Gastroesophageal sphincter (tissue), 4 donors: ENCODE measurements around the gene ANKRD52. TPM values are rescaled to one million over a fixed set of nuclear protein-coding genes. Genes with fewer than 3 reads are reported as not detected.
"Not testable (repeated sequence)": the region's sequence is repeated elsewhere in the genome, so short reads cannot be mapped to it uniquely, and the experiment has no call there.

Experiments
- ATAC-seq: fragments of 150-250 bp; one replicate; pipeline ENCODE4 v1.9.1; 2016; ENCODE audit warnings: mild to moderate bottlenecking, moderate library complexity
- H3K27ac ChIP-seq, 4 donors: fragments of 200-600 bp; sonication (generic) in 3 of 4; 1 replicate in 3 of 4; 2 replicates in 1 of 4; pipeline ENCODE4 v1.5.1; 2016 to 2019
- H3K27me3 ChIP-seq: fragments of 200-600 bp; sonication (generic); one replicate; pipeline ENCODE4 v1.5.1; 2019
- H3K36me3 ChIP-seq, 2 donors: fragments of 200-600 bp; sonication (generic); one replicate each; pipeline ENCODE4 v1.5.1; 2019; ENCODE audit warnings: control low read depth in 1 of 2
- H3K4me1 ChIP-seq, 3 donors: fragments of 200-600 bp; sonication (generic); 1 replicate in 2 of 3; 2 replicates in 1 of 3; pipeline ENCODE4 v1.5.1; 2016 to 2019; ENCODE audit warnings: control low read depth in 2 of 3
- H3K4me3 ChIP-seq, 2 donors: fragments of 200-600 bp; sonication (generic); one replicate each; pipeline ENCODE4 v1.5.1; 2019; ENCODE audit warnings: mild to moderate bottlenecking in 1 of 2, moderate library complexity in 1 of 2
- H3K9me3 ChIP-seq, 3 donors: fragments of 200-600 bp; sonication (generic); one replicate each; pipeline ENCODE4 v1.5.1; 2017 to 2019; ENCODE audit warnings: control low read depth in 2 of 3
- EP300 ChIP-seq: sonication (generic); formaldehyde crosslinking; IDR thresholded peaks from one replicate; pipeline ENCODE4 v1.6.1; 2017; ENCODE audit warnings: antibody characterized with exemption, mild to moderate bottlenecking
- POLR2A ChIP-seq, 2 donors: fragments of 450-650 bp; IDR thresholded peaks; one replicate each; pipeline ENCODE4 v1.6.1; 2017; ENCODE audit warnings: antibody characterized with exemption in 2 of 2, mild to moderate bottlenecking in 2 of 2, moderate library complexity in 1 of 2
- POLR2AphosphoS5 ChIP-seq: sonication (generic); formaldehyde crosslinking; IDR thresholded peaks from one replicate; pipeline ENCODE4 v1.6.1; 2017; ENCODE audit warnings: antibody characterized with exemption
- WGBS, 2 donors: methylation state at CpG; one replicate each; pipeline ENCODE4 v1.1.5; 2018; ENCODE audit warnings: low coverage in 1 of 2; 5-methylcytosine and 5-hydroxymethylcytosine counted together
- total RNA-seq, 4 donors: library from RNA; depleted of rRNA; stranded (reverse); fragments of >200 nt; gene quantifications; one replicate each; pipeline ENCODE4 v1.1.0, GENCODE V29; 2016
- TF ChIP-seq, protein P1 (sequence below), 4 experiments: fragments of 200-600 bp in 2 of 4; fragments of 450-650 bp in 2 of 4; sonication (generic) in 1 of 4; IDR thresholded peaks; one replicate each; pipeline ENCODE4 v1.5.1; 2017 to 2019; ENCODE audit warnings: antibody characterized with exemption in 4 of 4, mild to moderate bottlenecking in 2 of 4, moderate library complexity in 2 of 4

ANKRD52 gene
- total RNA-seq, 4 donors from 2014 or later, result 12.9 to 37.8 (median 15.6) TPM

- Histone ChIP-seq H3K4me1 (peaks cover 2 to 40% (median 8%) of the 10 kb centered on the region in 3 donors), H3K27ac (peak within 1 kb of the TSS; percentile 62 to 97 (median 93)), H3K4me3 (peak within 1 kb of the TSS; percentile 38 to 60), H3K36me3 (peaks cover 0 to 31% of the 10 kb centered on the region in 2 donors), H3K9me3 (no peaks in the 10 kb centered on the region), H3K27me3 (no peaks in the 10 kb centered on the region)
- peak; percentile 96 for ATAC-seq
- TF ChIP-seq, protein P1, sequence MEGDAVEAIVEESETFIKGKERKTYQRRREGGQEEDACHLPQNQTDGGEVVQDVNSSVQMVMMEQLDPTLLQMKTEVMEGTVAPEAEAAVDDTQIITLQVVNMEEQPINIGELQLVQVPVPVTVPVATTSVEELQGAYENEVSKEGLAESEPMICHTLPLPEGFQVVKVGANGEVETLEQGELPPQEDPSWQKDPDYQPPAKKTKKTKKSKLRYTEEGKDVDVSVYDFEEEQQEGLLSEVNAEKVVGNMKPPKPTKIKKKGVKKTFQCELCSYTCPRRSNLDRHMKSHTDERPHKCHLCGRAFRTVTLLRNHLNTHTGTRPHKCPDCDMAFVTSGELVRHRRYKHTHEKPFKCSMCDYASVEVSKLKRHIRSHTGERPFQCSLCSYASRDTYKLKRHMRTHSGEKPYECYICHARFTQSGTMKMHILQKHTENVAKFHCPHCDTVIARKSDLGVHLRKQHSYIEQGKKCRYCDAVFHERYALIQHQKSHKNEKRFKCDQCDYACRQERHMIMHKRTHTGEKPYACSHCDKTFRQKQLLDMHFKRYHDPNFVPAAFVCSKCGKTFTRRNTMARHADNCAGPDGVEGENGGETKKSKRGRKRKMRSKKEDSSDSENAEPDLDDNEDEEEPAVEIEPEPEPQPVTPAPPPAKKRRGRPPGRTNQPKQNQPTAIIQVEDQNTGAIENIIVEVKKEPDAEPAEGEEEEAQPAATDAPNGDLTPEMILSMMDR (IDR thresholded peaks at IDR 0.05), result peak; percentile 61 to 80 (median 76)
- TF ChIP-seq POLR2A (IDR thresholded peaks at IDR 0.05), result peak; percentile 88 to 92
- peak; percentile 93 for TF ChIP-seq POLR2AphosphoS5
- TF ChIP-seq EP300, result no peak
- 0 to 6% methylated on average over 6 to 8 of the region's 68 CpGs for WGBS, 2 donors
Observed at GRCh38 chr12:56266693-56267442, 8.7 kb upstream of the ANKRD52 start, which contains the start of gene COQ10A. COQ10A (plus strand) TSS chr12:56266942; CDS start chr12:56267119, 177 bp downstream.

DNA sequence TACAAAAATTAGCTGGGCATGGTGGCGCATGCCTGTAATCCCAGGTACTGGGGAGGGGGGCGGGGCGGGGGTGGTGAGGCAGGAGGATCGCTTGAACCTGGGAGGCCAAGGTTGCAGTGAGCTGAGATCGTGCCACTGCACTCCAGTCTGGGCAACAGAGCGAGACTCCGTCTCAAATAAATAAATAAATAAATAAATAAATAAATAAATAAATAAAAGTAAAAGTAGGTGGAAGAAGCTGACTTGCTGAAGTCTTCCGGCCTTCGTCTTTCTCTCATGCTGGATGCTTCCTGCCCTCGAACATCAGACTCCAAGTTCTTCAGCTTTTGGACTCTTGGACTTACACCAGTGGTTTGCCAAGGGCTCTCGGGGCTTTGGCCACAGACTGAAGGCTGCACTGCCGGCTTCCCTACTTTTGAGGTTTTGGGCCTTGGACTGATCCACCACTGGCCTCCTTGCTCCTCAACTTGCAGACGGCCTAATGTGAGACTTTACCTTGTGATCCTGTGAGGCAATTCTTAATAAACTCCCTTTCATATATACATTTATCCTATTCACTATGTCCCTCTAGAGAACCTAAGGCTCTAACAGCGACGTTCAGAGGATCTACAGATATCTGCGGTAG lies 8.0 kb upstream of the ANKRD52 start:
- not testable (repeated sequence) for ATAC-seq
- 30 to 36% methylated on average over 9 to 11 of the region's 16 CpGs for WGBS, 2 donors
- peak overlapping the region; percentile 62 to 97 (median 93) for H3K27ac ChIP-seq

GRCh38 chr12:56262955-56263354 lies 4.8 kb upstream of the ANKRD52 start:
- not testable (repeated sequence) for H3K27ac ChIP-seq, H3K27me3 ChIP-seq, H3K9me3 ChIP-seq, ATAC-seq, H3K4me3 ChIP-seq, H3K36me3 ChIP-seq
- peaks cover 2 to 28% (median 14%) of the 10 kb centered on the region in 3 donors for H3K4me1 ChIP-seq
- WGBS, 2 donors, result 77 to 100% methylated on average over 2 to 7 of the region's 7 CpGs

More for the DNA sequence above, 8.0 kb upstream of the ANKRD52 start:
- Histone ChIP-seq H3K36me3 (peaks cover 0 to 24% of the 10 kb centered on the region in 2 donors), H3K4me1 (peaks cover 2 to 33% (median 8%) of the 10 kb centered on the region in 3 donors), H3K4me3 (peak overlapping the region; percentile 38 to 60)
- not testable (repeated sequence) for H3K9me3 ChIP-seq, H3K27me3 ChIP-seq

DNA sequence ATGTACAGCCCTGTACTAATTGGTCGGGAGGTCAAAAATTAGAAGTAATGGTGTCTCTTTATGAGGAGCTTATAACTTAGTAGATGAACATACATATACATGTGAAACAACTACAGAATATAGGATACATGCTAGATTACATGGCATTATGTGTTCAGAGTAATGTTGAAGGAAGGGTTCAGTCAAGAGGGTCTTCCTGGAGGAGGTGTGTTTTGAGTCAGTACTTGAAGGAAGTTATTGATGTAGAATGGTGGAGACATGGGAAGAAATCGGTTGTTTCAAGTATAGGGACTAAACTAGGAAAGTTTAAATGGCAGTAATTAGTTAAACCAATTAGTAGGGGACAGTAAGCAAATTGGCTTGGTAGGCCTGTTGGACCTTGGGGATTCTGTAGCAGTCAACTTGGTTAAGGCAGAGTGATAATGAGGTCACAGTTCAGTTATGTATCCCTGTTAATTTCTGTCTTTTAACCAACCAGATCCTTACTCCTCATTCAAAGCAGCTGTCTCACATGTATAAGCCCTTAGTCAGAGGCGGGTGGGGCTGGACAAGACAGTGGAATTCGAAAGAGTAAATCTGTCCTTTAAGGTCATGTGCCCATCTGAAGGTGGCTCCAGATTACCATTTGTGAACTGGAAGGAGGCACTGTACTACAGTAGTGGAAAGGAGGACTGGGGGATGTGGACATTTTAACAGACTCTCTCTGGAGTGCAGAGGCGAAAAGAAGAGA lies 3.5 kb upstream of the ANKRD52 start:
- Histone ChIP-seq H3K27ac (no peak overlapping the region), H3K27me3 (no peaks in the 10 kb centered on the region), H3K4me1 (peaks cover 6 to 31% (median 19%) of the 10 kb centered on the region in 3 donors), H3K36me3 (peaks cover 0 to 4% of the 10 kb centered on the region in 2 donors), H3K4me3 (no peak overlapping the region), H3K9me3 (no peaks in the 10 kb centered on the region)
- ATAC-seq, result no peak
- WGBS, 2 donors, result 61 to 74% methylated on average over 4 to 5 of the region's 5 CpGs
- TF ChIP-seq EP300, result no peak
- no peak for TF ChIP-seq POLR2AphosphoS5
- no peak for TF ChIP-seq POLR2A (IDR thresholded peaks at IDR 0.05)
- TF ChIP-seq, protein P1 (IDR thresholded peaks at IDR 0.05), result no peak

DNA sequence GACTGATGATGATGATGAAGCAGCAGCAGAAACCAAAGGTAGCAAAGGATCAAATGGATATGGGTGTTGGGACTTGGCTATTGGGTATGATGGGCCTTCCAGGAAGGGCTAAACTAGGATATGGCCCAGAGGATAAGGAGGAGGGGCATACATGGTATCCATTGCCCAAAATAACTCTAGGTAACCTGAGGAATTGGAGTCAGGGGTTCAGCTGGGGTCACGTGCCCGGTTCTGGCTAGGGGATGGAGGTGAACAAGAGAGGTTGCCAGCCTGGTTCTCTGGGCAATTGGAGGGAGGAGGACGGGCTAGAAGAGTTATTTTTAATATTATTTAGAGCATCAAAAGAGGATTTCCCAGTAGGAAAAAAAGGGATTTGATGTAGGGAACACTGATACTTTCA lies 2.7 kb upstream of the ANKRD52 start:
- no peak for ATAC-seq
- Histone ChIP-seq H3K9me3 (no peaks in the 10 kb centered on the region), H3K4me1 (peaks cover 4 to 32% (median 21%) of the 10 kb centered on the region in 3 donors), H3K4me3 (no peak overlapping the region), H3K27ac (no peak overlapping the region), H3K36me3 (peaks cover 0 to 10% of the 10 kb centered on the region in 2 donors), H3K27me3 (no peaks in the 10 kb centered on the region)
- 74 to 83% methylated on average over 3 of the region's 3 CpGs for WGBS, 2 donors
- TF ChIP-seq EP300 (no peak), POLR2A (IDR thresholded peaks at IDR 0.05) (no peak), POLR2AphosphoS5 (no peak)
- TF ChIP-seq, protein P1 (IDR thresholded peaks at IDR 0.05), result no peak
